SU-DHL-6 (cell line): ENCODE data around the gene KLHL29.

Experiments
- H2AFZ ChIP-seq: fragments of 200-600 bp; sonication (generic); 2 replicates; pipeline ENCODE4 v1.6.1; 2014; ENCODE audit warnings: low read depth, mild to moderate bottlenecking, moderate library complexity, mixed read lengths, antibody characterized with exemption, low read length; ENCODE audit not compliant: severe bottlenecking
- H3F3A ChIP-seq: fragments of 200-600 bp; shearing (Covaris generic); 2 replicates; pipeline ENCODE4 v1.6.0; 2016; ENCODE audit warnings: antibody characterized with exemption, mild to moderate bottlenecking; ENCODE audit not compliant: insufficient read depth
- H3K27ac ChIP-seq: fragments of 200-600 bp; sonication (generic); 2 replicates; pipeline ENCODE4 v1.5.1; 2016; ENCODE audit warnings: low read depth, mild to moderate bottlenecking, low read length, moderate library complexity, mixed read lengths
- H3K27me3 ChIP-seq: fragments of 200-600 bp; sonication (generic), shearing (Covaris generic); 2 replicates; pipeline ENCODE4 v1.6.0; 2014; ENCODE audit warnings: mild to moderate bottlenecking, low read length
- H3K36me3 ChIP-seq: fragments of 200-600 bp; sonication (generic); 2 replicates; pipeline ENCODE4 v1.6.1; 2014; ENCODE audit warnings: mild to moderate bottlenecking, low read length, mixed read lengths
- H3K4me2 ChIP-seq: fragments of 300-600, 200-600 bp; shearing (Covaris generic), sonication (generic); 2 replicates; pipeline ENCODE4 v1.6.0; 2014; ENCODE audit warnings: low read length, low read depth, mild to moderate bottlenecking; ENCODE audit not compliant: poor library complexity, severe bottlenecking
- H3K4me3 ChIP-seq: fragments of 200-600 bp; sonication (generic); 2 replicates; pipeline ENCODE4 v1.5.1; 2014; ENCODE audit warnings: antibody characterized with exemption, low read length, mild to moderate bottlenecking, mixed read lengths; ENCODE audit not compliant: insufficient read depth, poor library complexity, severe bottlenecking
- H3K79me2 ChIP-seq: fragments of 200-600 bp; sonication (generic); 2 replicates; pipeline ENCODE4 v1.6.1; 2014; ENCODE audit warnings: mild to moderate bottlenecking, low read length, moderate library complexity; ENCODE audit not compliant: insufficient read depth
- H3K9ac ChIP-seq: fragments of 200-600 bp; sonication (generic); 2 replicates; pipeline ENCODE4 v1.7.0; 2014; ENCODE audit warnings: mild to moderate bottlenecking, low read length
- H3K9me2 ChIP-seq: fragments of 200-600 bp; sonication (generic); replicated peaks from 2 replicates; pipeline ENCODE4 v1.6.1; 2014; ENCODE audit warnings: low read length; ENCODE audit not compliant: insufficient read depth
- H3K9me3 ChIP-seq: fragments of 200-600 bp; sonication (generic); 2 replicates; pipeline ENCODE4 v1.6.1; 2014; ENCODE audit warnings: low read length, mixed read lengths; ENCODE audit not compliant: insufficient read depth
- H4K20me1 ChIP-seq: fragments of 200-600 bp; sonication (generic); 2 replicates; pipeline ENCODE4 v1.6.1; 2014; ENCODE audit warnings: low read depth, mild to moderate bottlenecking, antibody characterized with exemption, low read length, moderate library complexity, mixed read lengths
- CTCF ChIP-seq: fragments of 200-600 bp; sonication (generic); IDR thresholded peaks from one replicate; pipeline ENCODE4 v1.5.1; 2017; ENCODE audit warnings: antibody characterized with exemption, mild to moderate bottlenecking, low read length, moderate library complexity; ENCODE audit not compliant: insufficient read depth, poor library complexity, severe bottlenecking
- EZH2phosphoT487 ChIP-seq: fragments of 200-600 bp; sonication (generic), shearing (Covaris generic); conservative IDR thresholded peaks from 2 replicates; pipeline ENCODE4 v1.6.1; 2018; ENCODE audit warnings: mild to moderate bottlenecking, antibody characterized with exemption, low read length, moderate library complexity, mixed read lengths

The KLHL29 gene

GRCh38 chr2:23547725-23548124 lies 162.7 kb downstream of the KLHL29 start:
- no peaks in the 10 kb centered on the region for H3K79me2 ChIP-seq
- no peaks in the 10 kb centered on the region for H3K36me3 ChIP-seq
- H3K27ac ChIP-seq, result no peak overlapping the region
- no peak overlapping the region for H3K4me2 ChIP-seq
- no peaks in the 10 kb centered on the region for H3K27me3 ChIP-seq
- H3K9ac ChIP-seq, result no peak overlapping the region
- H3K9me3 ChIP-seq, result no peaks in the 10 kb centered on the region
- H3F3A ChIP-seq, result no peaks in the 10 kb centered on the region
- H3K9me2 ChIP-seq, result no peaks in the 10 kb centered on the region
- no peak overlapping the region for H3K4me3 ChIP-seq
- no peaks in the 10 kb centered on the region for H4K20me1 ChIP-seq
- TF ChIP-seq CTCF (no peak), EZH2phosphoT487 (no peak)
- H2AFZ ChIP-seq, result no peak overlapping the region

GRCh38 chr2:23548143-23548769 lies 163.3 kb downstream of the KLHL29 start:
- Histone ChIP-seq H4K20me1 (no peaks in the 10 kb centered on the region), H3K27ac (no peak overlapping the region), H3K9ac (no peak overlapping the region), H3K4me2 (no peak overlapping the region), H3K36me3 (no peaks in the 10 kb centered on the region), H3K79me2 (no peaks in the 10 kb centered on the region), H3K4me3 (no peak overlapping the region), H3K9me2 (no peaks in the 10 kb centered on the region), H3K9me3 (no peaks in the 10 kb centered on the region), H2AFZ (no peak overlapping the region), H3F3A (no peaks in the 10 kb centered on the region), H3K27me3 (no peaks in the 10 kb centered on the region)
- TF ChIP-seq EZH2phosphoT487, result no peak
- TF ChIP-seq CTCF, result no peak

GRCh38 chr2:23549051-23549450 lies 164.1 kb downstream of the KLHL29 start:
- Histone ChIP-seq H3K9me2 (no peaks in the 10 kb centered on the region), H3K9me3 (no peaks in the 10 kb centered on the region), H3K79me2 (no peaks in the 10 kb centered on the region), H3F3A (no peaks in the 10 kb centered on the region), H3K4me2 (no peak overlapping the region), H3K4me3 (no peak overlapping the region), H3K36me3 (no peaks in the 10 kb centered on the region), H3K27ac (no peak overlapping the region), H3K27me3 (no peaks in the 10 kb centered on the region), H4K20me1 (no peaks in the 10 kb centered on the region), H2AFZ (no peak overlapping the region), H3K9ac (no peak overlapping the region)
- TF ChIP-seq CTCF, result no peak
- no peak for TF ChIP-seq EZH2phosphoT487
